CD4-positive, alpha-beta T cell (primary cell): Measurements from ENCODE around the gene DOCK4. TPM values are rescaled to one million over a fixed set of nuclear protein-coding genes. Genes with fewer than 3 reads are reported as not detected.

Source experiments
- ATAC-seq: fragments of 200-7000 bp; cut with Tn5 transposase; one replicate; pipeline ENCODE4 v1.10.0; 2022; ENCODE audit warnings: mild to moderate bottlenecking; ENCODE audit not compliant: poor library complexity
- CTCF ChIA-PET: fragments of 350-600 bp; sonication (Branson Sonifier 250); formaldehyde crosslinking; loops from one replicate; lab custom pipeline; 2021; ENCODE audit warnings: antibody characterized with exemption, inconsistent platforms; lab: Charles Lee
- POLR2A ChIA-PET: fragments of 350-600 bp; sonication (Branson Sonifier 250); formaldehyde crosslinking; loops from one replicate; lab custom pipeline; 2021; ENCODE audit warnings: antibody characterized with exemption, inconsistent platforms; lab: Charles Lee
- DNase-seq, 14 experiments: peaks; one replicate each; pipeline ENCODE4 v3.0.0-alpha.2; 2013 to 2020; ENCODE audit warnings: mixed read lengths in 2 of 14
- H3K27ac ChIP-seq, 2 donors: one replicate each; pipeline versions ENCODE4 v1.5.1 to v1.7.0; 2013; ENCODE audit warnings: low read length in 2 of 2, low read depth in 1 of 2, mild to moderate bottlenecking in 1 of 2
- H3K27me3 ChIP-seq, 2 experiments: 1 replicate in 1 of 2; 2 replicates in 1 of 2; pipeline versions ENCODE4 v1.6.1 to v1.7.0; 2013; ENCODE audit warnings: low read length in 2 of 2, control low read depth in 1 of 2, mild to moderate bottlenecking in 1 of 2, moderate library complexity in 1 of 2; ENCODE audit not compliant: insufficient read depth in 2 of 2, control insufficient read depth in 1 of 2
- H3K36me3 ChIP-seq: one replicate; pipeline ENCODE4 v1.6.1; 2013; ENCODE audit warnings: low read length, control low read depth; ENCODE audit not compliant: insufficient read depth
- H3K4me1 ChIP-seq: one replicate; pipeline ENCODE4 v1.6.1; 2013; ENCODE audit warnings: low read length, control low read depth; ENCODE audit not compliant: insufficient read depth
- H3K4me3 ChIP-seq: one replicate; pipeline ENCODE4 v1.5.1; 2013; ENCODE audit warnings: mild to moderate bottlenecking, low read length, moderate library complexity
- H3K9me3 ChIP-seq, 2 experiments: 1 replicate in 1 of 2; 2 replicates in 1 of 2; pipeline versions ENCODE4 v1.6.1 to v1.7.0; 2013; ENCODE audit warnings: low read length in 2 of 2, mild to moderate bottlenecking in 2 of 2, control low read depth in 1 of 2, moderate library complexity in 1 of 2; ENCODE audit not compliant: control insufficient read depth in 1 of 2, insufficient read depth in 1 of 2
- H3K27ac Mint-ChIP-seq: one replicate; pipeline ENCODE4 v1.8.0; 2020; ENCODE audit warnings: mixed read lengths
- H3K27me3 Mint-ChIP-seq: one replicate; pipeline ENCODE4 v1.8.0; 2021; ENCODE audit warnings: mixed read lengths
- H3K36me3 Mint-ChIP-seq: one replicate; pipeline ENCODE4 v1.8.0; 2021; ENCODE audit warnings: low read depth, mixed read lengths
- H3K4me1 Mint-ChIP-seq: one replicate; pipeline ENCODE4 v1.8.0; 2021; ENCODE audit warnings: low read depth, mixed read lengths
- H3K4me3 Mint-ChIP-seq: one replicate; pipeline ENCODE4 v1.8.0; 2020; ENCODE audit warnings: mild to moderate bottlenecking, mixed read lengths
- H3K9me3 Mint-ChIP-seq: one replicate; pipeline ENCODE4 v1.8.0; 2020; ENCODE audit warnings: mixed read lengths
- CTCF ChIP-seq: fragments of 200-600 bp; IDR thresholded peaks from one replicate; pipeline ENCODE4 v1.8.0; 2022; ENCODE audit warnings: antibody characterized with exemption, mild to moderate bottlenecking
- intact Hi-C, 2 experiments: fragments of 100-400 bp; cut with DNase I in 1 of 2; cut with micrococcal nuclease in 1 of 2; formaldehyde crosslinking; loops; one replicate each; pipeline versions ENCODE4 v1.15.1 to v1.9.0; 2023 to 2025; cut with DNase I, micrococcal nuclease
- total RNA-seq, 174 experiments: library from RNA in 2 of 174; stranded (reverse) in 2 of 174; gene quantifications; one replicate each; pipeline ENCODE4 v1.2.3 and lab custom pipeline; 2021 to 2026

The DOCK4 gene
- total RNA-seq, 2 experiments from 2014 or later = 0.31 to 0.38 TPM

- Histone ChIP-seq H3K27me3 (no peaks in the 10 kb centered on the region), H3K27ac (no peak overlapping the region), H3K9me3 (no peaks in the 10 kb centered on the region), H3K4me1 (no peaks in the 10 kb centered on the region), H3K36me3 (no peaks in the 10 kb centered on the region), H3K4me3 (no peak overlapping the region)
- no peaks in the 10 kb centered on the region for H3K36me3 Mint-ChIP-seq
- ChIA-PET CTCF (no interaction called here), POLR2A (no interaction called here)
- no peak overlapping the region for H3K4me3 Mint-ChIP-seq
- DNase-seq = no peak
- intact Hi-C loops = no loop called here
- no peak overlapping the region for H3K27ac Mint-ChIP-seq
- TF ChIP-seq CTCF = no peak
- no peak for ATAC-seq
- no peaks in the 10 kb centered on the region for H3K27me3 Mint-ChIP-seq
- H3K4me1 Mint-ChIP-seq = no peaks in the 10 kb centered on the region
- no peaks in the 10 kb centered on the region for H3K9me3 Mint-ChIP-seq
Measured at GRCh38 chr7:111827863-111828504, 378.2 kb downstream of the DOCK4 start.

GRCh38 chr7:111825046-111825445, 381.2 kb downstream of the DOCK4 start:
- Histone ChIP-seq H3K27me3 (no peaks in the 10 kb centered on the region), H3K4me1 (no peaks in the 10 kb centered on the region), H3K36me3 (no peaks in the 10 kb centered on the region), H3K9me3 (no peaks in the 10 kb centered on the region), H3K27ac (no peak overlapping the region), H3K4me3 (no peak overlapping the region)
- H3K27me3 Mint-ChIP-seq = no peaks in the 10 kb centered on the region
- POLR2A ChIA-PET = no interaction called here
- no peak for DNase-seq
- no peak for TF ChIP-seq CTCF
- H3K4me3 Mint-ChIP-seq = no peak overlapping the region
- CTCF ChIA-PET = no interaction called here
- H3K36me3 Mint-ChIP-seq = no peaks in the 10 kb centered on the region
- intact Hi-C loops = no loop called here
- H3K27ac Mint-ChIP-seq = no peak overlapping the region
- no peak for ATAC-seq
- no peaks in the 10 kb centered on the region for H3K9me3 Mint-ChIP-seq
- H3K4me1 Mint-ChIP-seq = no peaks in the 10 kb centered on the region

GRCh38 chr7:111823826-111824225, 382.4 kb downstream of the DOCK4 start:
- ChIA-PET CTCF (no interaction called here), POLR2A (no interaction called here)
- H3K4me3 ChIP-seq = no peak overlapping the region
- no peaks in the 10 kb centered on the region for H3K4me1 ChIP-seq
- DNase-seq = no peak
- Mint-ChIP-seq H3K9me3 (no peaks in the 10 kb centered on the region), H3K36me3 (no peaks in the 10 kb centered on the region), H3K4me3 (no peak overlapping the region), H3K27ac (no peak overlapping the region), H3K4me1 (no peaks in the 10 kb centered on the region), H3K27me3 (no peaks in the 10 kb centered on the region)
- no peaks in the 10 kb centered on the region for H3K9me3 ChIP-seq
- no peaks in the 10 kb centered on the region for H3K36me3 ChIP-seq
- TF ChIP-seq CTCF = no peak
- no peaks in the 10 kb centered on the region for H3K27me3 ChIP-seq
- ATAC-seq = no peak
- intact Hi-C loops = no loop called here
- H3K27ac ChIP-seq = no peak overlapping the region
